HuH-7.5 (cell line): ENCODE data around the gene NSG1.
"Not testable (repeated sequence)": the region's sequence is repeated elsewhere in the genome, so short reads cannot be mapped to it uniquely, and the experiment has no call there.

Experiments
- DNase-seq: peaks from one replicate; pipeline ENCODE4 v3.0.0; 2011; ENCODE audit warnings: low spot score

Gene NSG1, protein sequence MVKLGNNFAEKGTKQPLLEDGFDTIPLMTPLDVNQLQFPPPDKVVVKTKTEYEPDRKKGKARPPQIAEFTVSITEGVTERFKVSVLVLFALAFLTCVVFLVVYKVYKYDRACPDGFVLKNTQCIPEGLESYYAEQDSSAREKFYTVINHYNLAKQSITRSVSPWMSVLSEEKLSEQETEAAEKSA

DNA sequence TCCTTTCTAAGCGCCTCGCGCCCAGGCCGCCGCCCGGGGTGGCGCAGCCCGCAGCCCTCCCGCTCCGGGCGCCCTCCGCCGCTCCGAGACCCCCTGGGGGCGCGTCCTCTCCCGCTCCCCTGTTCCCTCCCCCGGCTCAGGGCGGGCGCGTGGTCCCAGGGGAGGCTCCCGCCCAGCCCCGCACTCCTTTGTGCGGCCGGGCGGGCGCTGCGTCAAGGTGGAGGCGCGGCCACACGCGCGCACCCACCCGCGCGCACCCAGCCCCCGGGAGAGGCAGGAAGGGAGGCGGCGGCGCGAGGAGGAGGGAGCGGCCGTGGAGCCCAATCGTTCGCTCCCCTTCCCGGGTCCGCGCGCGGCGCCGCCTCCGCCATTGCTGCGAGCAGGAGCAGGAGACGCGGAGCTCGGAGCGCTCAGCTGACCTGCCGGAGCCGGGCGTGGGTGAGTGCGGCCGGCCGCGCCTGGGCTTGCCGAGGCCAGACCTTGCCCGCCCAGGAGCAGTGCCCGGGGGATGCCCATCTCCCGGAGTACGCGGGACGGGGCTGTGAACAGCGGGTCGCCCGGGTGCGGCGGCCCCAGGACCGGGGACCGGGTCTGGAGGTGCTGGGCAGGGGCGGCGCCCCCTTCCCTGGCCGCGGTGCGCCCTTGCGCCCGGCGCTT is at the start of gene NSG1:
Gene NSG1, plus strand, starts transcription at position 367 of the 657 bp plus-strand sequence. CDS start 528 bp downstream, outside the sequence.
- no peak for DNase-seq

GRCh38 chr4:4338210-4339001 is 48.5 kb upstream of the NSG1 start:
- DNase-seq, result no peak

GRCh38 chr4:4339504-4340085 is 47.3 kb upstream of the NSG1 start:
- no peak for DNase-seq

GRCh38 chr4:4341861-4342650 is 44.8 kb upstream of the NSG1 start:
- no peak for DNase-seq

- DNase-seq, result no peak
Measured at GRCh38 chr4:4343038-4343437, 43.9 kb upstream of the NSG1 start.

DNA sequence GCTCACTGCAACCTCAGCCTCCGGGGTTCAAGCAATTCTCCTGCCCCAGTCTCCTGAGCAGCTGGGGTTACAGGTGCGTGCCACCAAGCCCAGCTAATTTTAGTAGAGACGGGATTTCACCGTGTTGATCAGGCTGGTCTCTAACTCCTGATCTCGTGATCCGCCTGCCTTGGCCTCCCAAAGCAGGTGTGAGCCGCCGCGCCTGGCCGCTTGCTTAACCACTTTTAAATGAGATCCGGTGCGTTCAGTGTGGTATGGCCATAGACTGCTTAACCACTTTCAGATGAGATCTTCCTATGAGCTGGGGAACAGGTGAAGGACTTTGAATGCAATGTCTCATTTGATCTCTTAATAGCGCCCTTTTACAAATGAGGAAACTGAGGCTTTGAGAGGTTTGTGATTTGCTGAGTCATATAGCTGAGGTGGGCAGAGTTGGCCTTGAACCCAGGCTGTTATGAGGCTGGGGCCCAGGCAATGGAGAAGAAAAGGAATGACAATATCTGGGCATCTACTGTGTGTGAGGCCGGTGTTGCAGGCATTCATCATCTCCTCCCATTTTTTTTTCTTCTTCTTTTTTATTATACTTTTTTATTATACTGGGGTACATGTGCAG is 41.9 kb upstream of the NSG1 start:
- no peak for DNase-seq

DNA sequence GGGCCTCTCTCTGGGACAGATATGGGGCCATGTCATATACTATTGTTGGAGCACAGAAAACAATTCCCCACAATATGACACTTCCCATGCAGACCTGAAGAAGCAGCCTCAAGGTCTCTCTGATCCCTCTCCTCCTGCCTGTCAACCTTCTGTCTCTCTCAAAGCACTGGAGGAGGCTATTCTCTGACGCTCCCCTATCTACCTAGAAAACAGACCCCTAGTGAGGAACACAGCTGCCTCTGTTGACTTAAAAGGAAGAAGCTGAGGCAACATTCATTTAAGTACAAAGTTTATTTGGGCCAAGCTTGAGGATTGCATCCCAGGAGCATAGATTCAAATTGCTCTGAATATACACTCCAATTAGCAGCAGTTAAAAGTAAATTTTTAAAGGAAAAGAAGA is 39.3 kb upstream of the NSG1 start:
- no peak for DNase-seq

DNA sequence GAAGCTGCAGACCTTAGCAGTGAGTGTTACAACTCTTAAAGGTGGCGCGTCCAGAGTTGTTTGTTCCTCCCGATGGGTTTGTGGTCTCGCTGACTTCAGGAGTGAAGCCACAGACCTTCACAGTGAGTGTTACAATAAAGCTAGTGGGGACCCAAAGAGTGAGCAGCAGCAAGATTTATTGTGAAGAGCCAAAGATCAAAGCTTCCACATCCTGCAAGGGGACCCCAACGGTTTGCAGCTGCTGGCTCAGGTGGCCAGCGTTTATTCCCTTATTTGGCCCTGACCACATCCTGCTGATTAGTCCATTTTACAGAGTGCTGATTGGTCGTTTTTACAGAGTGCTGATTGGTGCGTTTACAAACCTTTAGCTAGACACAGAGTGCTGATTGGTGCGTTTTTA is 38.3 kb upstream of the NSG1 start:
- not testable (repeated sequence) for DNase-seq

- DNase-seq, result no peak
Measured at GRCh38 chr4:4349867-4350266, 37.0 kb upstream of the NSG1 start.

DNA sequence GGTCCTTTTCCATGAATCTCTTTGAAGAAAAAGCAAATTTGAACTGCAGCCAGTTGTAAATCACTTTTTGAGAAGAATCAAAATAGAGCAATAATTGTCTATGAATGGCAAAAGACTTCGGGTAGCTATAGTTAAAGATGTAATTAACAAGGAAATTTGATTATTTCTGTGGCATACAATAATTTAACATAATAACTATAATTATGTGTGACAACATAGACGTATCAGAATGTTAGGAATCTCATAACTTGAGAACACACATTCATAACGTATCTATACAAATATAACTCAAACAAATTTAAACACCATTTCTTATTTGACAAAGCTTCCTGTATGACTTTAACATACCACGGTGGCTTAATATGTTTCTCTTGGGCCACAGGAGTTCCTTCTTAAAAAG is 36.0 kb upstream of the NSG1 start:
- DNase-seq, result no peak

GRCh38 chr4:4355302-4355701 is 31.6 kb upstream of the NSG1 start:
- no peak for DNase-seq

DNA sequence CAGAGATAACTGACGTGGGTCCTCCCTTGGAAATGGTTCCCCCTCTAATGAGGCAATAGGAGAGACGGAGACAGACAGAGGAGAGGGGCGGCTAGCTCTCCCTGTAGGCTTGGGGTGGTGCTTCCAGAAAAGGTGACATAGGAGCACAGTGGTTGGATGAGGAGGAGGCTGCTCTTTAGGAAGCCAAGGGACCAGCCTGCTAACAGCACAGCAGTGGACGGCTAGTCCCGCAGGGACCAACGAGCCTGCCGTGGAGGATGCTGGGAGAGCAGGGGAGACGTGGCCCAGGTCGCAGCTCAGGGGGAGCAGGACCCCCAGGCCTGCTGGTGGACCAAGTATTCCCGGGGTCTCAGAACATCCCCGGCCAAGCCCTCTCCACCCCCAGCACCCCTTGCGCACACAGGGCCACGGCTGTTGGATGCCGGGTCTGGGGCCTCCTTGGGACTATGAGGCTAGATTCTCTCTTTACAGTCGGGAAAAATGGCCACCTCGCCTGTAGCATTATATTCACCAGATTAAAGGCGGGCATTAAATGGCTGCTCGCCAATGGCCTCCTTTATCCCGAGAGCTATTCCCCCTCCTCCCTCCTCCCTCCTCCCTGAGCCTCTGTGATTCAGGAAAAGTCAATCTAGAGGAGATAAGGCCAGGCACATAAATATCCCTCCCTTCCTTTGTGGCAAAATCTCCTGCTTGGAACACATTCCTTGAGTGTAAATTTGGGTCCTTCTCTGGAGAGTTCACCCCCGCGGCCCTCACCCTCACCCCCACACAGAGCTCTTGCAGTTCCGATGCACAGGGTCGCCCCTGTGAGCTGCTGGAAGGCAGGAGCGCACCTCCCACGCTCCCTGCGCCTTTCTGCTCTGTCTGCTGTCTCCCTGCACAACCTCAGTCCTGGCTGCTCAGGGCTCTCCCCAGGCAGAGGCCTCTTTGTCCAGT is 30.5 kb upstream of the NSG1 start:
- no peak for DNase-seq

DNA sequence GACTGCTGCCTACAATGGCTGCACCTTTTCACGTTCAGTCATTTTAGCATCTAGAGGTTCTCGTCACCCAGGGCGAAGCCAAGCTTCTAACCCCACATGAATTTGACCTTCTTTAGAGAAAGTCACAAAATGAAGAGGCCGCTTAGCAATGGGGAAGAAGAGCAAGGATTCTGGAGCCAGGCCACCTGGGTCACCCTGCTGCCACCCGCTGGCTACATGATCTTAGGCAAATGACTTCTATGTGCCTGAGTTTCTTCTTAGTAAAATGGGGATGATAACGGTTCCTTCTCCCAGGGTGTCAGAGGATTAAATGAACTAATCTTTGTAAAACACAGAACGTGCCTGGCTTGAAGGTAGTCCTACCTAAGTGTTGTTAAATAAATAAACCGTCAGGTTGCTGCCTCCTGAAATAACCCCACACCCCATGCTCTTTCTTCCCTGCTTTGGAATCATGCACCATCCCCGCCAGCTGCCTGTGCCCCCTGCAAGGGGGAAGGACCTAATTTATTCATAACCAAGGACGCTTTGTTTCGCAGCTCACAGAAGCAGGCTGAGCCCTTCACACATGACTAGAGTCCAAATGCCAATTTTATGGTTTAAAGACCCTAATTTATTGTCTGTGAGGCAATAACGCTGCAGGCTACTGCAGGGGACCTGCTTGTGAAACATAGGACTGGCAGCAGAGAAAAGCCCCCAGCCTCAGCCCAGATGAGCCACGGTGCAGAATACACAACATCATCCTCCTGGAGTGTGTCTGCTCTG is 28.6 kb upstream of the NSG1 start:
- no peak for DNase-seq

GRCh38 chr4:4361883-4362282 is 25.0 kb upstream of the NSG1 start:
- DNase-seq, result no peak

GRCh38 chr4:4362991-4363697 is 23.8 kb upstream of the NSG1 start:
- no peak for DNase-seq

- DNase-seq, result no peak
Measured at GRCh38 chr4:4364061-4364460, 22.8 kb upstream of the NSG1 start.

GRCh38 chr4:4364486-4365208 is 22.3 kb upstream of the NSG1 start:
- DNase-seq, result no peak

DNA sequence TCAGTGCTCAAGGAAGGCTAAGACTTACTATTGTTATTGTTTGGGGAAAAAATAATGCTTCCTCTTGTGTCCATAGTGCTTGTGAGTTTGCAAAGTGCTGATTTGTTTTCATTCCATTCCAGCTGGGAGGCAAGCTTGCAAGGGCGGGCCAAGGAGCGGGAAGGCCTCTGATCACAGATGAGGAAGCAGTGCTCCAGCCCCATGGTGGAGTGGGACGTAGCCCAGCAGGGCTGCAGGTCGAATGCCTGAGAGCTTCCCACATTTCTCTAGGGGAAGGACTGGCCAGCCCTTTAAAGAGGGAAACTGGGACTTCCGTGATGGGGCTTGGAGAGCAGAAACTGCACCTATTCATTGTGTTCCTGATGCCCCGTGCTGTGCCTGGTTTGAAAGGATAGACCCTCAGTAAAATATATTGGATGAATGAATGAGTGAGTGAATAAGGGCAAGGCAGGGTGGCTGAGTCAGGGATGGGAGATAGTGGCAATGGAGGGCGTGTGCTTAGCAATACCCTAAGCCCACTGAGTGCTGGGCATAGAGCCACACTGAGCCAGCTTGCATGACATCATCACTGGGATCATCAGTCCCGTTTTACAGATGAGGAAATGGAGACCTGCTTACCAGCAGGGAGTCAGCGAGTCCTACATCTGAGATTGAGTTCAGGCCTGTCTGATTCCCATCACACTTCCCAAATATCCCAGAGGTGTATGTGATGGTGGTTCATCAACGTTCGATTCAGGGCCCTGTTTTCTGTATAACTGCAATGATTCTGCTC is 17.9 kb upstream of the NSG1 start:
- DNase-seq, result no peak
